Measurements from ENCODE around the gene PNPO.
"Not testable (repeated sequence)": the region's sequence is repeated elsewhere in the genome, so short reads cannot be mapped to it uniquely, and the experiment has no call there.

Gene PNPO

GRCh38 chr17:47983492-47984223 is 42.3 kb downstream of the PNPO start:
- ChIA-PET CTCF (interaction anchor here (0.9 to 22.1 kb wide), 6 partner anchors 14 to 37 kb away, joined by 4 to 600 read pairs (median 8); partner anchors contain the start of gene CDK5RAP3), POLR2A (no interaction called here)
- no peak overlapping the region for H3K4me3 ChIP-seq (ENCODE audit: low read depth, low read length)
- no peak for TF ChIP-seq CTCF (IDR thresholded peaks at IDR 0.05; ENCODE audit: insufficient read depth, low read length, missing control alignments)
- no peak for DNase-seq (ENCODE audit: low read depth, low spot score)

DNA sequence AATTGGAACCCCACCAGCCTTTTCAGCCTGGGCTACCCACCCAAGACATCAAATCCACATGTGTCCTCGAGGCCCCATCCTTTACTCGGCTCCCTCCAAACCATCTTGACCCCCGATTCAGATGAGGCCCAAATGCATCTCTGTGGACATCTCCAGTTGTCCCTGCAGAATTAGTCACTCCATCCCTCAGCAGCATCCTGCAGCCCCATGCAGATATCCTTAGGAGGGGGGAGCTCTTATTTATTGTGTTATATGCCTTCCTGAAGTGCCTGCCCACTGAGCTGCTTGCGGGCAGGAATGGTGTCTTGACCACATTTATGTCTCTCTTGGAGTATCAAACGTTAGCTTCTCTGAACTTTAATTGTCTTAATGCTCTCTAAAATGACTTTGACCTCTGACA is 45.1 kb downstream of the PNPO start:
- ChIA-PET CTCF (interaction anchor here (1.3 to 22.1 kb wide), 4 partner anchors 8 to 31 kb away, joined by 5 to 600 read pairs (median 18); partner anchors contain the start of gene CDK5RAP3), POLR2A (interaction anchor here (1.4 kb wide), 1 partner anchor 62 kb away, joined by 4 read pairs; the partner anchor contains the start of gene NFE2L1)
- DNase-seq (ENCODE audit: low read depth, low spot score): no peak

DNA sequence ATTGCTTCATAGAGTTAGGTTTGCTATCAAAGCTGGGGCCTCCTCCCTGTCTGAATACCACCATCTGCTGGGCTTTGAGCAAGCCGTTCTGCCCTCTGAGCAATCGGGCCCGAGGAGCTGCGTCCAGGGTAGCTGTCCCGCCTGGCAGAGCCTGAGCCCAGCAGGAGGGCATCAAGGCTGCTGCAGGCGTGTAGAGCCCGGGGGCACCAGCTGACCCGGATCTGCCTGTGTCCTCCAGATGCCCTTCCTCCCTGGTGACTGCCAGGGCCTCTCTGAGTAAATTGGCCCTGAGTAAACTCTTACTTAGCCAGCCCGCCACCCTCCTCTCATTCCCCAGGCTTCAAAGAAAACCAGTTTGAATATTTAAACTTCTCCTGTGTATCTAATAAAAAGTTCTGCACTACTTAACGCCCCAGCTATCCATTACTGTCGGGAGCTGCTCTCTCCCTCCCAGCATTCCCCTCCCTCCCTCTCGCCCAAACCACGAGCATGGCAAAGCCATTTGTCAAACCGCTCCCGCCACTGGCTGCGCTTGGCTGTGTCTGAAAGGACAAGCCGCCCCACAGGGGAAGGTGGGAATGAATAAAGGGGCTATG is 46.0 kb downstream of the PNPO start:
- no peak for TF ChIP-seq CTCF (IDR thresholded peaks at IDR 0.05; ENCODE audit: insufficient read depth, low read length, missing control alignments)
- H3K4me3 ChIP-seq (ENCODE audit: low read depth, low read length): no peak overlapping the region
- no peak for DNase-seq (ENCODE audit: low read depth, low spot score)
- ChIA-PET CTCF (interaction anchor here (0.7 to 22.1 kb wide), 5 partner anchors 9 to 31 kb away, joined by 3 to 600 read pairs (median 16); partner anchors contain the start of gene CDK5RAP3), POLR2A (interaction anchor here (1.4 kb wide), 1 partner anchor 61 kb away, joined by 4 read pairs; the partner anchor contains the start of gene NFE2L1)

More for the DNA sequence above, 45.1 kb downstream of the PNPO start:
- TF ChIP-seq CTCF (IDR thresholded peaks at IDR 0.05; ENCODE audit: insufficient read depth, low read length, missing control alignments): no peak
- H3K4me3 ChIP-seq (ENCODE audit: low read depth, low read length): no peak overlapping the region

GRCh38 chr17:47988445-47988844 is 47.1 kb downstream of the PNPO start:
- POLR2A ChIA-PET; H3K4me3 ChIP-seq (ENCODE audit: low read depth, low read length); DNase-seq (ENCODE audit: low read depth, low spot score): not testable (repeated sequence)
- CTCF ChIA-PET: interaction anchor here (0.9 to 4.2 kb wide), 5 partner anchors 11 to 39 kb away, joined by 3 to 42 read pairs (median 8); partner anchors contain the start of gene CDK5RAP3

DNA sequence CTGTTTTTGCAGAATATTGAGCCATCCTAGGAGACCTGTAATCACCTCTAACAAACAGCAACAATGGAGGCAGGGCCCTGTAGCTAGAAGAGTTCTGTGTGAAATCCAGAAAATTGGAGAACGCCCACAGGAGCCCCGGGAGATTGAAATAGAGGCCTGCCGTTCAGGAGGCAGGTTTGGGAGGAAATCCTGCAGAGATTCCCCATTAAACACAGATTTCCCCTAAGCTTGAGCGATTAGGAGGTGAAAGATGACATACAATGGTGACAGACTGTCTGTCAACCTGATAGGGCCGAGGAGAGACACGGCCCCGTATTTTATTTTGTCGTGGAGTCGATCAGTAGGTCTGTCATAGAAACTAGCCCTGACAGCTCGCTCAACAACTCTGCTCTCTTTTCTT is 47.8 kb downstream of the PNPO start:
- ChIA-PET CTCF (interaction anchor here (0.9 to 4.2 kb wide), 5 partner anchors 11 to 40 kb away, joined by 3 to 42 read pairs (median 8); partner anchors contain the start of gene CDK5RAP3), POLR2A (no interaction called here)
- no peak for DNase-seq (ENCODE audit: low read depth, low spot score)

DNA sequence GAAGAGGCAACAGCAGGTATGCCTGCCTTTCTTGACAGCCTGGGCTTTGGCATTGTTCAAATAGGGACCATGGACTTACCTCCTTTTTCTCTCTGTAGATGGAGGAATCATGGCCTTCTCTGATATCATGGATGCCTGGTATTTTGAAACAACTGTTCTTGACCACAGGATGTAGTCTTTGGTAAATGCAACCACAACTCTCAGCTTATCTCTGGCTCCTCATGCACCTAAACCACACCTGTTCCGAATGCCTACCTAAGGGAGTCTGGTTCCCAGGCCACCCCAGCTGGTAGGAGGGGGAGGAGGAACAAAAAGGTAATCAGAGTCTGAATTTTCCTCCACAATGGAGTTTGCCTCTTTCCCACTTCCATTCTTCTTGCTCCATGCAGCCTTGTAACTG is 48.3 kb downstream of the PNPO start:
- DNase-seq (ENCODE audit: low read depth, low spot score): no peak
- POLR2A ChIA-PET: no interaction called here
- TF ChIP-seq CTCF (IDR thresholded peaks at IDR 0.05; ENCODE audit: insufficient read depth, low read length, missing control alignments): no peak

More for the DNA sequence above, 47.8 kb downstream of the PNPO start:
- TF ChIP-seq CTCF (IDR thresholded peaks at IDR 0.05; ENCODE audit: insufficient read depth, low read length, missing control alignments): no peak
- H3K4me3 ChIP-seq (ENCODE audit: low read depth, low read length): no peak overlapping the region

More for the DNA sequence above, 48.3 kb downstream of the PNPO start:
- CTCF ChIA-PET: interaction anchor here (1.0 to 4.2 kb wide), 7 partner anchors 10 to 85 kb away, joined by 3 to 42 read pairs (median 8); partner anchors contain the start of gene CDK5RAP3
- H3K4me3 ChIP-seq (ENCODE audit: low read depth, low read length): no peak overlapping the region

Data from AG04449 (cell line).